IPS-15b (cell line): Measurements from ENCODE around the gene DISC1.

Experiments used
- H3K27me3 ChIP-seq: one replicate; pipeline ENCODE4 v1.6.1; 2013; ENCODE audit warnings: low read length; ENCODE audit not compliant: control insufficient read depth, insufficient read depth
- H3K36me3 ChIP-seq: one replicate; pipeline ENCODE4 v1.6.1; 2013; ENCODE audit warnings: low read length; ENCODE audit not compliant: control insufficient read depth, insufficient read depth
- H3K4me1 ChIP-seq: one replicate; pipeline ENCODE4 v1.6.1; 2013; ENCODE audit warnings: mild to moderate bottlenecking, low read length; ENCODE audit not compliant: control insufficient read depth, insufficient read depth
- H3K4me3 ChIP-seq: one replicate; pipeline ENCODE4 v1.5.1; 2013; ENCODE audit warnings: low read depth, low read length
- H3K9ac ChIP-seq: one replicate; pipeline ENCODE4 v1.6.1; 2013; ENCODE audit warnings: low read depth, mild to moderate bottlenecking, low read length
- H3K9me3 ChIP-seq: one replicate; pipeline ENCODE4 v1.6.1; 2013; ENCODE audit warnings: mild to moderate bottlenecking, low read length; ENCODE audit not compliant: control insufficient read depth, insufficient read depth

Gene DISC1

DNA sequence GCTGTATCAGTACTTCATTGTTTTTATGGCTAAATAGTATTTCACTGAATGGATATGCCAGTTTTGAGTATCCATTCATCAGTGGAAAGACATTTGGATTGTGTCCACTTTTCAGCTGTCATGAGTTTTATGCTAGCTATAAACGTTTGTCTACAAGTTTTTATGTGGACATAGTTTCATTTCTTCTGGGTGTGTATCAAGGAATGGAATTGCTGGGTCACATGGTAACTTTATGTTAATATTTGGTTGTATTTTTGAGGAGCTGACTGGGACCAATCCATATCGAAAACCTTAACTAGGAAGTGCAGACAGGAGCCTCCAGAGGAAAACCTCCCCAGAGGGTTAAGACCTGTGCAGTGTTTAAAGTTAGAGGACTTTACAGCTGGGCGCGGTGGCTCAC lies 31.8 kb upstream of the DISC1 start:
- Histone ChIP-seq H3K9ac (no peak overlapping the region), H3K27me3 (no peaks in the 10 kb centered on the region)

GRCh38 chr1:231596337-231596791 lies 30.2 kb upstream of the DISC1 start:
- H3K4me3 ChIP-seq = no peak overlapping the region
- H3K36me3 ChIP-seq = no peaks in the 10 kb centered on the region
- H3K4me1 ChIP-seq = no peaks in the 10 kb centered on the region
- H3K9me3 ChIP-seq = no peaks in the 10 kb centered on the region
- no peaks in the 10 kb centered on the region for H3K27me3 ChIP-seq
- H3K9ac ChIP-seq = no peak overlapping the region

More for the DNA sequence above, 31.8 kb upstream of the DISC1 start:
- Histone ChIP-seq H3K4me1 (no peaks in the 10 kb centered on the region), H3K9me3 (no peaks in the 10 kb centered on the region), H3K36me3 (no peaks in the 10 kb centered on the region), H3K4me3 (no peak overlapping the region)

DNA sequence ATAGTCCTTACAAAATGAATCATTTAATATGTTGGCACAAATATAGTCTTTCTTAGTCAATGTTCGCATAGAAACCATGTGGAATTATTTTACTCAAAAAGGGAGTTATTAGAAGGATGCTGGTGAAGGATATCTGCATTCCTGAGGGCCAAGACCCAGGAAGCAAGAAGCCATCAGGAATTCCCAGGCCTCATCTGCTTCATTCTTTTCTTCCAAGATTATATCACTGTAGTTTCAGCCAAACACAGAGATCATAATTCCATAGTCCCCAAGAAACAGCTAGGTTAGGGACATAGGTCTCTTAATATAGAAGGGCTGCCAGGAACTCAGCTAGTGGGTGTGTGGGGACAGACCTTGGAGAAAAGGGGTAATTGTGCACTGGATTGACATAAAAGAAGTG lies 28.6 kb upstream of the DISC1 start:
- no peaks in the 10 kb centered on the region for H3K27me3 ChIP-seq
- no peaks in the 10 kb centered on the region for H3K9me3 ChIP-seq
- H3K9ac ChIP-seq = no peak overlapping the region
- no peak overlapping the region for H3K4me3 ChIP-seq
- no peaks in the 10 kb centered on the region for H3K4me1 ChIP-seq
- no peaks in the 10 kb centered on the region for H3K36me3 ChIP-seq

- no peak overlapping the region for H3K4me3 ChIP-seq
These were observed 26.1 kb upstream of the DISC1 start for GRCh38 chr1:231600458-231600976.

GRCh38 chr1:231601824-231602672 lies 24.5 kb upstream of the DISC1 start:
- Histone ChIP-seq H3K36me3 (no peaks in the 10 kb centered on the region), H3K9me3 (no peaks in the 10 kb centered on the region), H3K4me3 (no peak overlapping the region), H3K27me3 (no peaks in the 10 kb centered on the region), H3K4me1 (no peaks in the 10 kb centered on the region), H3K9ac (no peak overlapping the region)

More at GRCh38 chr1:231600458-231600976, 26.1 kb upstream of the DISC1 start:
- H3K27me3 ChIP-seq = no peaks in the 10 kb centered on the region
- no peaks in the 10 kb centered on the region for H3K4me1 ChIP-seq
- no peak overlapping the region for H3K9ac ChIP-seq
- H3K9me3 ChIP-seq = no peaks in the 10 kb centered on the region
- H3K36me3 ChIP-seq = no peaks in the 10 kb centered on the region

- no peak overlapping the region for H3K9ac ChIP-seq
- H3K9me3 ChIP-seq = no peaks in the 10 kb centered on the region
- H3K36me3 ChIP-seq = no peaks in the 10 kb centered on the region
- no peaks in the 10 kb centered on the region for H3K27me3 ChIP-seq
- no peak overlapping the region for H3K4me3 ChIP-seq
- no peaks in the 10 kb centered on the region for H3K4me1 ChIP-seq
These were observed 24.0 kb upstream of the DISC1 start for GRCh38 chr1:231602673-231602984.

- Histone ChIP-seq H3K27me3 (no peaks in the 10 kb centered on the region), H3K4me3 (no peak overlapping the region), H3K4me1 (no peaks in the 10 kb centered on the region), H3K9ac (no peak overlapping the region), H3K9me3 (no peaks in the 10 kb centered on the region), H3K36me3 (no peaks in the 10 kb centered on the region)
These were observed 22.9 kb upstream of the DISC1 start for GRCh38 chr1:231603598-231604275.

- no peaks in the 10 kb centered on the region for H3K36me3 ChIP-seq
- H3K27me3 ChIP-seq = no peaks in the 10 kb centered on the region
- no peak overlapping the region for H3K9ac ChIP-seq
- H3K4me3 ChIP-seq = no peak overlapping the region
- no peaks in the 10 kb centered on the region for H3K4me1 ChIP-seq
- H3K9me3 ChIP-seq = no peaks in the 10 kb centered on the region
These were observed 22.3 kb upstream of the DISC1 start for GRCh38 chr1:231604276-231604621.

- H3K36me3 ChIP-seq = no peaks in the 10 kb centered on the region
- H3K9me3 ChIP-seq = no peaks in the 10 kb centered on the region
- no peaks in the 10 kb centered on the region for H3K4me1 ChIP-seq
- no peaks in the 10 kb centered on the region for H3K27me3 ChIP-seq
- no peak overlapping the region for H3K9ac ChIP-seq
- H3K4me3 ChIP-seq = no peak overlapping the region
These were observed 21.2 kb upstream of the DISC1 start for GRCh38 chr1:231605149-231606100.

GRCh38 chr1:231606712-231607111 lies 19.9 kb upstream of the DISC1 start:
- Histone ChIP-seq H3K36me3 (no peaks in the 10 kb centered on the region), H3K9ac (no peak overlapping the region), H3K27me3 (no peaks in the 10 kb centered on the region), H3K4me1 (no peaks in the 10 kb centered on the region), H3K4me3 (no peak overlapping the region), H3K9me3 (no peaks in the 10 kb centered on the region)

DNA sequence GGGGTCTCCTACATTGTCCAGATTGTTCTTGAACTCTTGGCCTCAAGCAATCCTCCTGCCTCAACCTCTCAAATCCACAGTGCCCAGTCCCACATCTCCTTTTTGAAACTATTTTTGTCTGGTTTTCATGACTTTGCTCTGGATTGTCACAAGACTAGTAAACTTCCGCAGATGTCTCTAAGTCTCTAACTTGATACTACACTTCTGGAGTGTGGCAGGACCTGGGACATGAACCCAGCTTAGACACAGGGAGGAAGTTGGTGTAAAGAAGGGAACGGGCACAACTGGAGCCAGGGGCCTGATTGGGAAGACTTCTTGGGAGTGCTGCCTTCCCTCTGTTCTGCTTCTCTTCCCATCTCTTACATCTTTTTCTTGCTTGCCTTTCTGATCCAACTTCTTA lies 16.2 kb upstream of the DISC1 start:
- no peak overlapping the region for H3K4me3 ChIP-seq
- no peaks in the 10 kb centered on the region for H3K4me1 ChIP-seq
- H3K9ac ChIP-seq = no peak overlapping the region
- no peaks in the 10 kb centered on the region for H3K9me3 ChIP-seq
- H3K27me3 ChIP-seq = no peaks in the 10 kb centered on the region
- H3K36me3 ChIP-seq = no peaks in the 10 kb centered on the region
